NCI-H1694 (cell line): Measurements from ENCODE around the gene TXNRD2.

Source experiments
- DNase-seq: peaks from one replicate; lab custom pipeline; 2025; lab: John Stamatoyannopoulos, UW

The TXNRD2 gene

DNA sequence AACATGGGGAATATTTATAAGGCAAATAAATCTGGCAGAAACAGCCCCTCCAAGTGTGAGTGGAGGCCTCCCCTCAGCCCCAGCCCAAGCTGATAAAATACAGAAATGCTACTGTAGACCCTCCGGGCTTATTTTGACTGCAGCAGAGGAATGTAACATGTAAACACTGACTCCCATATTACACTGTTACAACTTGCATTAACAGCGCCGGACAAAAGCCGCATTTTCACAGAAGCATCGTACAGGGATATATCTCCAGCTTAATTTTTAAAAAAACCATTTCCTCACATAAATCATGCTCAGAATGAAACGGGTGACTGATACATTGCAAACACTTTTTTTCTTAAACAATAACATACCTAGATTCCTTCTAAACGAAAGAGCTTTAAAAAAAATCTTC lies 36.7 kb downstream of the TXNRD2 start:
- no peak for DNase-seq

DNA sequence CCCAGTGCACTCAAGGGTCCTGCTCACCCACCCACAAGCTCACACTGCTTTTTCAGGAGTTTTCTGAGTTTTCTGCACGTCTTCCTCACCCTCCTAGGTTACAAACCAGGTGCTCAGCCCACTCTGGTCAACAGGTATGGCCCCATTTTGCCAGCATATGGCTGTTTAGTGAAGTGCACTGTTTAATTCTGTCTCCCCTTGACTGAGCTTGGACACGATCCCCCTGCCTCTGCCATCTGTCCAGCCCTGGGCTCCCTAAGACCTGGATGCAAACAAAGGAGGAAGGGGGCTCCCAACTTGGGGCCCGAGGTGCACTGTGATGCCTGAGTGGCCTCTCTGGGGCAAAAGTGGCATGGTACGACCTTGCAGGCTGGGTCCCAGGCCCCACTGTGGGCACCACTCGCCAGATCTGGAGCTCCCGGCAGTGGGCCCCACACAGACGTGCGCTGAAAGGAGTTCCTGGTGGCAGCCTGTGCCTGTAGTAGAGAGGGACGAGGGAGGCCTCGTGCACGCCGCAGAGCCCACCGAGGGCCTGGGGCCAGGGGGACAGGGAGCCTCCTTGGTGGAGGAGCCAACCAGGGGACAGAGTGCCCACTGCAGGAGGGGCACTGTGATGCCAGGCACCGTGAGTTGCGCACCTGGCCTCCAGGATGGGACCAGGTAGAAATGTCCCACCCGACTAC lies 37.3 kb downstream of the TXNRD2 start:
- DNase-seq: no peak

DNA sequence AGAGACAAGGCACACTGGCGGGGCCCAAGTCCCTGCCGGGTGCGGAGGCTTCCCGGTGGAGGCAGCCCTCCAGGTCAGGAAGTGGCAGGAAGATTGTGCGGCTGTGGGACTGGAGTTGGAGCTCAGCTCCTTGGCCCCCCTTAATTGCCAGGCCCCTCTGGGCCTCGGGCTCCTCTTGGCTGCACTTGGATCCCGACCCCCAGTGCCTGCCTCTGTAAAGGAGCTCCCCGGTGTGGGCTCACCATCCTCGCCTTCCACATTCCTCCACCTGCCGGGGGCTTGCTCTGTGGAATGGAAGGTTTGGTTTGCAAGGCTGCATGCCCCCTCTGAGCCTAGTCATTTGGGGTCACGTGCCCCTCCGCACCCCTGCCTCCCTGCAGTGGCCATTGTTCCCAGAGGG lies 38.1 kb downstream of the TXNRD2 start:
- no peak for DNase-seq

- no peak for DNase-seq
These were observed 38.6 kb downstream of the TXNRD2 start for GRCh38 chr22:19903031-19903430.

DNA sequence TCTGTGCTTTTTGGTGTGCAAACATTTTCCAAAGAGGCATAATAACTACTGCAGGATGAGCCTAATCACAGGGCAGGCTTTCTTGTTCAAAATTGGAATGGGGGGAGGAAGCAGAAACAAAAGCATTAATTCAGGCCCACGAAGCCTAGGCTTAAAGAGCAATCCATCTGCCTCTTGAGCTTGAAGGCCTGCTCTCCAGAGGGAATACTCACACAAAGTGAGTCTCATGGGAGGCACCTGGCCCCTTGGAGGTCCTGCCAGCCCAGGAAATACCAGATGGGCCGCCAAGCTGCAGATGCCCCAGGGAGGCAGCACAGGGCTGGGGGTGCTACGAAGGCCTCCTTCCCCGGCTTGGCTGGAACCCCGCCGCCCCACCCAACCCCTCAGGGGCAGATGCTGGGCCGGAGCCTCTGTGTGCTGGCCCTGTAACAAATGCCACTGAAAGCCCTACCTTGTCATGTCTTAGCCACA lies 39.3 kb downstream of the TXNRD2 start:
- peak; percentile 19 for DNase-seq

GRCh38 chr22:19901577-19902244 lies 39.9 kb downstream of the TXNRD2 start:
- DNase-seq: no peak

GRCh38 chr22:19900707-19901436 lies 40.7 kb downstream of the TXNRD2 start:
- DNase-seq: no peak

DNA sequence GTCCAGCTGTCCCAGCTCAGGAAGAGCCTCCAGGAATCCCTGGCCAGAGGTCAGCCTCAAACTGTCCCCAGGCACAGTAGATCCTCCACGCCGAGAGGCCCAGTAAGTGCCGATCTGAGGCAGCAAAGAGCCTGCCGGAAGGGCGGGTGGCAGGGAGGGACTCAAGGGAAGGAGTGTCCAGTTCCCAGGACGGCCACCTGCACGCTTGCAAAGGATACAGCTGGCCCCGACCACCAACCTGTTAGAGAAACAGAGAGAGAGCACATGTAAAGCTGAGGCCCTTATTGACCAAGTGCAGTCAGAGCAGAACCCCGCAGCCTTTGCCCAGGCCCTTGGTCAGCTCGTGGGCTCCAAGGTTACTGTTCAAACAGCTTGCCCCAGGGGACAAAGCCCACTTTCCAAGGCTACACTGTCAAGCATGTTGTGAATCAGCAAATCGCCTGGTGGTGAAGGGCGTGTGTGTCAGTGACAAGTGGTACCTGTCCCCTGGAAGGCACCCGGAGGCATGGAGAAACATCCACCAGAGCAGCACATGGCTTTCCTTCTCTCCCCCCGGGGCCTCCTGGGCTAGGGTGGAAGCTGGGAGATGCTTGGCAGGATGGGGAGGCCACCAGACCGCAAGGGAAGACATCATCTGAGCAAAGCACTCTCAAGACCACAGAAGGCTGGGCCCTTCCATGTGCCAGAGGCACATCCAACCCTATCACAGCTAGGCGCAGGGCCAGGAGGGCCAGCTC lies 42.6 kb downstream of the TXNRD2 start:
- no peak for DNase-seq

DNA sequence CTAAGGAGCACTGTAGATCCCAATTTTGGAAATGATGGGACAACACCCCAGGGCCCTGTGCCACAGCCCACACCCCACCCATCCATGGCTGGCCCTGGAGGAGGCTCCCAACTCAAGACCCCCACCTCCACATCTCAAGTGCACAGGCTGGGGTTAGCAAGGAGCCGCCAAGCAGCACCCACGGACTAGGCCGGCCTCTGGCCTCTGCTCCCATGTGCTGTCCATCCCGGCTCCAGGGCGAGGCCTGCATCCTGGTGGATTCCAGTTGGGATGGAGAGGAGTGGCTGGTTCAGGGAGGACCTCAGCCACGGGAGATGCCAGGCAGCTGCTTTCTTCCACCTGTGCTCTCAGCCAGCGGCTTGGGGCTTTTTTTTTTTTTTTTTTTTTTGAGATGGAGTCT lies 43.5 kb downstream of the TXNRD2 start:
- no peak for DNase-seq

DNA sequence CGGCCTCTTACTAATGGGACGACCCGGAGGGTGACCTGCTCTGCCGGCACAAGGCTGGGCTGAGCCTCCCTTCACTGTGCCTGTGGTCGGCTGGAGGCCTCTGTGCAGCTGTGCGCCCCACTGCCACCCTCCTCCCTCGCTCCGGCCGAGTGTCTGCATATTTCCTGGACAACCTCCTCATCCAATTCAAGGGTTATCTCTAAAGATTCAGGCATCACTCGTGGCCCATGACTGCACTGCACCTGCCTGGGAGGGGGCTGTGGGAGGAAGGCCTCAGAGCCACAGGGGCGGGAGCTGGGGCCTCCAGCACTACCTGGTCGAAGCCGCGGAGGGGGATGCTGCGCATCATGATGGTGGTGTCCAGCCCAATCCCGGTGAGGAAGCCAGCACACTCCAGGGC lies 43.9 kb downstream of the TXNRD2 start:
- DNase-seq: no peak

GRCh38 chr22:19896665-19897355 lies 44.8 kb downstream of the TXNRD2 start:
- DNase-seq: peak; percentile 5

- DNase-seq: no peak
These were observed 46.3 kb downstream of the TXNRD2 start for GRCh38 chr22:19895160-19895849.

DNA sequence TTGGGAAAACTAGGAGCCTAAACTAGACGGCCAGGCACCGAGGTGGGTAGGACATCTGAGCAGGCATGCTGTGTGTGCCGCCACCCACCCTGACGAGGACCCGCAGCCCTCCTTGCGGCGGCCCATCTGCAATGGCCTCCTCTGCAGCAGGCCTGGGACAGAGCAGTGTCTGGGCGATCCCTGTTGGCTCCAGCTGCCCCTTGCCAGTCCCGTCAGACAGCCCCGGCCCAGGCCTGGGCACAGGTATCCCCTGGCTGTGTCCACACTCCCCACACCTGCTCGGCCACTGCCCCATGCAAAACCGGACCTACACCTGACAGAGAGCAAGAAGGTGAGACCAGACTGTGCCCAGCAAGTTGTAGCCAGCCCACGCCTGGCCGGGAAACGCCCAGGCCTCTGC lies 48.3 kb downstream of the TXNRD2 start:
- no peak for DNase-seq

DNA sequence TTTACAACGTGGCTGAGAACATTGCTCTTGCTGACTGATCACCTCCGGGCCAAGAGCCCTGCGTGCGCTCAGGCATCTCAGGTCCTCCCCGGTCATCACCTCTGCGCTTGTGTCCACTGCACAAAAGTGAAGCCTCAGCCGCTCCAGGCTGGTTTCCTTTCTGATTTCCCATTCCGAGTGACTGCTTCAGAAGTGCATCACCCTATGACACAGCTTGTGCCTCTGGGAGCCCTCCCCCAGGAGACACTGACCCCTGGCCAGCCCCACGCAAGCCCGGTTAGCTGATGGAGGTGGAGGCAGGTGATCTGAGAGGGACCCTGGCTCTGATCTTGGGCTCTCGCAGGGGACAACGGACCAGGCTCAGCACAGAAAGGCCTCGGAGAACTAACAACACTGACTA lies 48.7 kb downstream of the TXNRD2 start:
- DNase-seq: no peak

GRCh38 chr22:19892257-19892879 lies 49.2 kb downstream of the TXNRD2 start:
- no peak for DNase-seq

DNA sequence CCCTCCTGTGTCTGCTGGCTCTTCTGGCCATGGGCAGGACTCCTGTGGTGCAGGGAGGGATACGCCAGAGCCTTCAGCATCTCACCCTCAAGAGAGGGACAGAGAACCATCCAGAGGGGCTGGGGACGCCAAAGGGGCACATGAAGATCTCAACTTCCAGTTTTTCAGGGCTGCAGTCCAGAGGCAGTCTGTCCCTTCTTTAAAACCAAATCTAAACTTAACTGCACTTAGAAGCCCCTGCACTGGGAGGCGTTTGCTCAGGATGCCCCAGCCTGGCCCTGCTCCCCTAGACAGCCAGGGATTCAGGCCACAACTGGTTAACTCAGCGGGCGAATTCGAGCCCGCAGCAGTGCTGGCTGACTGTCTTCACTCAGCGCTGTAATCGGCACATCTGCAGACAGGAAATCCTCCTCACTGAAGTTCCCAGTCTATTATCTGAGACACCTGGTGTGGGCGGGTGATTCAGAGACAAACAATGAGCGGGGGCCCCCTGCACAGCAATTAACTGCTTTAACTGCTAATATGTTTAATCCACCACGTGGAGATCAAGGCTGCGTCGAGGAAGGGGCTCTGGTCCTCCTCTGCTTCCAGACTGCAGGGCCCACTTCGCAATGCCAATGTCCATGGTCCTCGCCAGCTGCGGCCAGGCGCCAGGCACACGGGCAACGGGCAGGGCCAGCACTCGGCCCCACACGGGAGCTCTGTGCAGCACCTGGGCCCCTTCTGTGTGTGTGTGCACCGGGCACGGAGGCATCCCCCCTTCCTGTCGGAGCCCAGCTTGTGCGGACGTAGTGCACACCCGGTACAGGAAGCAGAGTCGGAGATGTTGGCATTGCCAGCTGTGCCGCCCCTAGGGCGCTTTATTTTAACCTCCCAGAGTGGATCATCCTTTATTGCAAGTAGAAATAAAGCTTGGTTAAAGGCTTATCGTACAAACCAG lies 50.0 kb downstream of the TXNRD2 start:
- peak; percentile 10 for DNase-seq

GRCh38 chr22:19890502-19891316 lies 50.9 kb downstream of the TXNRD2 start:
- no peak for DNase-seq

DNA sequence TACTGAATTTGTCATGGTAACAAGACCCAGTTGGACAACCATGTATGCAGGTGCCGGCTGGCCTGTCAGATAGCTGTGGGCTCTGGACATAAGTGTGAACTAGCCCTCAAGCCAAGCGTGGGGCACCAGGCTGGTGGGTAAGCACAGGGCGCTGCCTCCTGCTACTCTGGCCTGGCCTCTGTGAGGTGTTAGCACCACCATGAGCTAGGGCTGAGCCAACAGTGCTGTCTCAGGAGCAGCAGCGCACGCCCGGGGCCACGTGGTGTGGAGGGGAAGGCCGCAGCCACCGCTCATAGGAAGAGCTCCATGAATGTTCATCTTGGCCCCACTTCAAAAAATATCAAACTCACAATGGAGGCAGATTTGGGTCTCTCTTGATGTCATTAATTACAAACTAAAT lies 51.7 kb downstream of the TXNRD2 start:
- DNase-seq: no peak
